IMR-90 (cell line): ENCODE data around the gene G3BP2.

Experiments
- BHLHE40 ChIP-seq: fragments of 150-350 bp; IDR thresholded peaks from 2 replicates; pipeline ENCODE4 v1.6.1; 2016; ENCODE audit warnings: mild to moderate bottlenecking, low read depth, low read length
- CEBPB ChIP-seq: IDR thresholded peaks from 2 replicates; pipeline ENCODE4 v1.6.1; 2012; ENCODE audit warnings: low read depth, low read length, improper control_type of control experiment
- CHD1 ChIP-seq: IDR thresholded peaks from 2 replicates; pipeline ENCODE4 v1.6.1; 2012; ENCODE audit warnings: low read depth, low read length, improper control_type of control experiment
- FOS ChIP-seq: fragments of 150-350 bp; IDR thresholded peaks from 2 replicates; pipeline ENCODE4 v1.6.1; 2016; ENCODE audit warnings: low read depth, low read length
- MAFK ChIP-seq: IDR thresholded peaks from 2 replicates; pipeline ENCODE4 v1.6.1; 2012; ENCODE audit warnings: low read depth, low read length, improper control_type of control experiment
- MXI1 ChIP-seq: IDR thresholded peaks from 2 replicates; pipeline ENCODE4 v1.6.1; 2012; ENCODE audit warnings: low read depth, mild to moderate bottlenecking, low read length, moderate library complexity, borderline replicate concordance
- POLR2A ChIP-seq: IDR thresholded peaks from 2 replicates; pipeline ENCODE4 v1.6.1; 2012; ENCODE audit warnings: mild to moderate bottlenecking, low read depth, low read length
- RAD21 ChIP-seq: IDR thresholded peaks from 2 replicates; pipeline ENCODE4 v1.6.1; 2012; ENCODE audit warnings: low read length, improper control_type of control experiment
- RFX5 ChIP-seq: IDR thresholded peaks from 2 replicates; pipeline ENCODE4 v1.8.0; 2012; ENCODE audit warnings: low read depth, mild to moderate bottlenecking, low read length, moderate library complexity
- SMC3 ChIP-seq: fragments of 150-350 bp; IDR thresholded peaks from 2 replicates; pipeline ENCODE4 v1.6.1; 2016; ENCODE audit warnings: low read depth, mild to moderate bottlenecking, antibody characterized with exemption, low read length, moderate library complexity
- TF ChIP-seq, protein P1 (sequence below): conservative IDR thresholded peaks from 2 replicates; pipeline ENCODE4 v1.5.1; 2012; ENCODE audit warnings: mild to moderate bottlenecking, low read depth, low read length, improper control_type of control experiment
- TF ChIP-seq, protein P2 (sequence below): fragments of 150-350 bp; IDR thresholded peaks from 2 replicates; pipeline ENCODE4 v1.6.1; 2017; ENCODE audit warnings: mild to moderate bottlenecking, antibody characterized with exemption, low read length, low read depth

DNA sequence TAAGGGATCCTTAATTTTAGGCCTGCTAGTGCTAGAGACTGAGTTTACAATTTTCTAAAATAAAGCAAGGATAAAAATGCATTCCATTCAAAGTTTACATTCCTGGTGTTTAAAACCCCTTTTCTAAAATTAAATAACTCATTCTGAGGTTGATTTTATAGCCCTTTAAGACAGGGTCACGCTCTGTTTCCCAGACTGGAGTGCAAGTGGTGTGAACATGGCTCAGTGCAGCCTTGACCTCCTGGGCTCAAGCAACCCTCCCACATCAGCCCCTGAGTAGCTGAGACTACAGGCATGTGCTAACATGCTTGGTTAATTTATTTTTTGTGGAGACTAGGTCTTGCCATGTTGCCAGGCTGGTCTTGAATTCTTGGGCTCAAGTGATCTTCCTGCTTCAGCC lies 36.0 kb downstream of the G3BP2 start:
- no peak for TF ChIP-seq SMC3
- TF ChIP-seq, protein P1, sequence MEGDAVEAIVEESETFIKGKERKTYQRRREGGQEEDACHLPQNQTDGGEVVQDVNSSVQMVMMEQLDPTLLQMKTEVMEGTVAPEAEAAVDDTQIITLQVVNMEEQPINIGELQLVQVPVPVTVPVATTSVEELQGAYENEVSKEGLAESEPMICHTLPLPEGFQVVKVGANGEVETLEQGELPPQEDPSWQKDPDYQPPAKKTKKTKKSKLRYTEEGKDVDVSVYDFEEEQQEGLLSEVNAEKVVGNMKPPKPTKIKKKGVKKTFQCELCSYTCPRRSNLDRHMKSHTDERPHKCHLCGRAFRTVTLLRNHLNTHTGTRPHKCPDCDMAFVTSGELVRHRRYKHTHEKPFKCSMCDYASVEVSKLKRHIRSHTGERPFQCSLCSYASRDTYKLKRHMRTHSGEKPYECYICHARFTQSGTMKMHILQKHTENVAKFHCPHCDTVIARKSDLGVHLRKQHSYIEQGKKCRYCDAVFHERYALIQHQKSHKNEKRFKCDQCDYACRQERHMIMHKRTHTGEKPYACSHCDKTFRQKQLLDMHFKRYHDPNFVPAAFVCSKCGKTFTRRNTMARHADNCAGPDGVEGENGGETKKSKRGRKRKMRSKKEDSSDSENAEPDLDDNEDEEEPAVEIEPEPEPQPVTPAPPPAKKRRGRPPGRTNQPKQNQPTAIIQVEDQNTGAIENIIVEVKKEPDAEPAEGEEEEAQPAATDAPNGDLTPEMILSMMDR, result no peak
- TF ChIP-seq CEBPB, result no peak
- TF ChIP-seq POLR2A, result no peak
- no peak for TF ChIP-seq CHD1
- no peak for TF ChIP-seq RAD21
- no peak for TF ChIP-seq MAFK
- no peak for TF ChIP-seq RFX5
- TF ChIP-seq, protein P2, sequence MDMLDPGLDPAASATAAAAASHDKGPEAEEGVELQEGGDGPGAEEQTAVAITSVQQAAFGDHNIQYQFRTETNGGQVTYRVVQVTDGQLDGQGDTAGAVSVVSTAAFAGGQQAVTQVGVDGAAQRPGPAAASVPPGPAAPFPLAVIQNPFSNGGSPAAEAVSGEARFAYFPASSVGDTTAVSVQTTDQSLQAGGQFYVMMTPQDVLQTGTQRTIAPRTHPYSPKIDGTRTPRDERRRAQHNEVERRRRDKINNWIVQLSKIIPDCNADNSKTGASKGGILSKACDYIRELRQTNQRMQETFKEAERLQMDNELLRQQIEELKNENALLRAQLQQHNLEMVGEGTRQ, result no peak
- TF ChIP-seq FOS, result no peak
- TF ChIP-seq BHLHE40, result no peak
- TF ChIP-seq MXI1, result no peak
